Mesenchymal stem cell (in vitro differentiated cells and primary cell): ENCODE measurements around the gene BOD1.

ENCODE experiments used
- DNase-seq: peaks from one replicate; pipeline ENCODE4 v3.0.0-alpha.2; 2013
- H2AFZ ChIP-seq: one replicate; pipeline ENCODE4 v1.6.1; 2013; ENCODE audit warnings: low read depth, mild to moderate bottlenecking, control low read depth, inconsistent platforms, low read length, moderate library complexity
- H2AK5ac ChIP-seq: 2 replicates; pipeline ENCODE4 v1.6.1; 2013; ENCODE audit warnings: low read length, moderate library complexity, mild to moderate bottlenecking, inconsistent platforms; ENCODE audit not compliant: severe bottlenecking
- H2BK120ac ChIP-seq: one replicate; pipeline ENCODE4 v1.6.1; 2013; ENCODE audit warnings: low read depth, mild to moderate bottlenecking, inconsistent platforms, low read length, moderate library complexity
- H2BK12ac ChIP-seq, 2 experiments: one replicate each; pipeline ENCODE4 v1.6.1; 2013; ENCODE audit warnings: inconsistent platforms in 2 of 2, low read length in 2 of 2, mild to moderate bottlenecking in 2 of 2, moderate library complexity in 2 of 2, control low read depth in 1 of 2
- H2BK15ac ChIP-seq: one replicate; pipeline ENCODE4 v1.6.1; 2013; ENCODE audit warnings: mild to moderate bottlenecking, low read depth, inconsistent platforms; ENCODE audit not compliant: poor library complexity, severe bottlenecking
- H2BK5ac ChIP-seq: 2 replicates; pipeline ENCODE4 v1.6.1; 2013; ENCODE audit warnings: low read depth, mild to moderate bottlenecking, low read length, control low read depth, inconsistent platforms; ENCODE audit not compliant: poor library complexity, severe bottlenecking
- H3K14ac ChIP-seq, 2 experiments: one replicate each; pipeline ENCODE4 v1.6.1; 2013; ENCODE audit warnings: inconsistent platforms in 2 of 2, low read length in 2 of 2, control low read depth in 1 of 2, mild to moderate bottlenecking in 1 of 2, moderate library complexity in 1 of 2
- H3K18ac ChIP-seq, 2 experiments: one replicate each; pipeline ENCODE4 v1.6.1; 2013; ENCODE audit warnings: inconsistent platforms in 2 of 2, low read length in 2 of 2, control low read depth in 1 of 2, low read depth in 1 of 2, mild to moderate bottlenecking in 1 of 2
- H3K23ac ChIP-seq, 2 experiments: one replicate each; pipeline ENCODE4 v1.6.1; 2013; ENCODE audit warnings: inconsistent platforms in 2 of 2, low read length in 2 of 2, mild to moderate bottlenecking in 2 of 2, moderate library complexity in 2 of 2, control low read depth in 1 of 2
- H3K27ac ChIP-seq: 2 replicates; pipeline ENCODE4 v1.5.1; 2013; ENCODE audit warnings: mild to moderate bottlenecking, moderate library complexity, low read length, control low read depth, inconsistent platforms; ENCODE audit not compliant: poor library complexity, severe bottlenecking
- H3K27me3 ChIP-seq, 2 experiments: 2 replicates each; pipeline versions ENCODE4 v1.6.1 to v1.7.0; 2013; ENCODE audit warnings: low read length in 2 of 2, mild to moderate bottlenecking in 2 of 2, moderate library complexity in 2 of 2, control low read depth in 1 of 2, inconsistent platforms in 1 of 2; ENCODE audit not compliant: control insufficient read depth in 1 of 2, insufficient read depth in 1 of 2
- H3K36me3 ChIP-seq, 2 experiments: 2 replicates each; pipeline versions ENCODE4 v1.6.1 to v1.7.0; 2013; ENCODE audit warnings: low read length in 2 of 2, control low read depth in 1 of 2, inconsistent platforms in 1 of 2, low read depth in 1 of 2, mild to moderate bottlenecking in 1 of 2; ENCODE audit not compliant: insufficient read depth in 2 of 2, control insufficient read depth in 1 of 2
- H3K4ac ChIP-seq, 2 experiments: one replicate each; pipeline ENCODE4 v1.6.1; 2013; ENCODE audit warnings: inconsistent platforms in 2 of 2, low read length in 2 of 2, mild to moderate bottlenecking in 2 of 2, moderate library complexity in 2 of 2, control low read depth in 1 of 2, low read depth in 1 of 2
- H3K4me1 ChIP-seq: 2 replicates; pipeline ENCODE4 v1.6.1; 2013; ENCODE audit warnings: low read depth, low read length, control low read depth; ENCODE audit not compliant: control insufficient read depth, insufficient read depth
- H3K4me2 ChIP-seq: 2 replicates; pipeline ENCODE4 v1.6.1; 2013; ENCODE audit warnings: low read length, mild to moderate bottlenecking, inconsistent platforms; ENCODE audit not compliant: poor library complexity, severe bottlenecking
- H3K4me3 ChIP-seq, 2 experiments: 2 replicates each; pipeline versions ENCODE4 v1.5.1 to v1.7.0; 2013; ENCODE audit warnings: low read length in 2 of 2, mild to moderate bottlenecking in 2 of 2, control low read depth in 1 of 2, low read depth in 1 of 2; ENCODE audit not compliant: insufficient read depth in 1 of 2
- H3K79me1 ChIP-seq: replicated peaks from 2 replicates; pipeline ENCODE4 v1.6.1; 2013; ENCODE audit warnings: mild to moderate bottlenecking, control low read depth, low read length, inconsistent platforms; ENCODE audit not compliant: poor library complexity, severe bottlenecking
- H3K9ac ChIP-seq: 2 replicates; pipeline ENCODE4 v1.7.0; 2013; ENCODE audit warnings: mild to moderate bottlenecking, low read length, moderate library complexity
- H3K9me3 ChIP-seq: 2 replicates; pipeline ENCODE4 v1.7.0; 2013; ENCODE audit warnings: mild to moderate bottlenecking, low read length; ENCODE audit not compliant: control insufficient read depth
- H4K8ac ChIP-seq: one replicate; pipeline ENCODE4 v1.6.1; 2013; ENCODE audit warnings: inconsistent platforms, mild to moderate bottlenecking, low read length, moderate library complexity
- H4K91ac ChIP-seq: one replicate; pipeline ENCODE4 v1.6.1; 2013; ENCODE audit warnings: mild to moderate bottlenecking, low read length, inconsistent platforms
- WGBS: methylation state at CpG from one replicate; pipeline ENCODE4 v1.1.7; 2013; ENCODE audit warnings: mixed read lengths; 5-methylcytosine and 5-hydroxymethylcytosine counted together

The BOD1 gene

DNA sequence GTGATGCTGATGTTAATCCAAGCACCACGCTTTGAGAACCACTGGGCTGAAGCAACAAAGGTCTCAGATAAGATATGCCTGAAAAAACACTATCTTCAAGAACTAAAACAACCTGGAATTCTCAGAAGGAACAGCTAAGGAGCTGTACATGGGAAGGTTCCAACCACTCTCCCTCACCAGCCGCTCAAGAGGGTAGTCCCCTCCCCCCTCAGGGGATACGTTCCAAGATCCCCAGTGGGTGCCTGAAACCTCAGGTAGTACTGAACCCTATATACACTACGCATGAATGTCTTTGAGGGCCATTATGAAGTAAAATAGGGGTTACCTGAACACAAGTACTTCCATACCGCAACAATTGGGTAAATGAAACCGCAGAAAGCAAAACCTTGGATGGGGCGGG lies 1.9 kb downstream of the BOD1 start:
- peaks cover 10% of the 10 kb centered on the region for H3K4me1 ChIP-seq
- no peak overlapping the region for H3K14ac ChIP-seq

GRCh38 chr5:173613433-173614159 lies 2.9 kb downstream of the BOD1 start:
- H3K4me1 ChIP-seq, result peaks cover 10% of the 10 kb centered on the region
- H2BK5ac ChIP-seq, result no peak overlapping the region
- H2BK12ac ChIP-seq, result no peak overlapping the region
- peaks cover 10 to 54% of the 10 kb centered on the region in 2 experiments for H3K36me3 ChIP-seq
- H2AFZ ChIP-seq, result no peak overlapping the region
- H2BK120ac ChIP-seq, result no peak overlapping the region
- H4K8ac ChIP-seq, result no peak overlapping the region
- no peak overlapping the region for H3K14ac ChIP-seq
- no peak overlapping the region for H4K91ac ChIP-seq
- no peak for DNase-seq
- no peak overlapping the region for H3K23ac ChIP-seq
- H3K27me3 ChIP-seq, result no peaks in the 10 kb centered on the region
- H3K4me2 ChIP-seq, result no peak overlapping the region
- 91% methylated on average over 7 of the region's 8 CpGs for WGBS
- H3K9ac ChIP-seq, result no peak overlapping the region
- no peak overlapping the region for H2BK15ac ChIP-seq
- H3K27ac ChIP-seq, result no peak overlapping the region
- H3K4me3 ChIP-seq, result peak overlapping the region in 1 of 2 experiments; percentile 85
- H2AK5ac ChIP-seq, result no peak overlapping the region
- peaks cover 22% of the 10 kb centered on the region for H3K79me1 ChIP-seq
- H3K9me3 ChIP-seq, result no peaks in the 10 kb centered on the region
- H3K18ac ChIP-seq, result no peak overlapping the region
- H3K4ac ChIP-seq, result no peak overlapping the region

More for the DNA sequence above, 1.9 kb downstream of the BOD1 start:
- Histone ChIP-seq H3K23ac (no peak overlapping the region), H3K18ac (no peak overlapping the region), H2AFZ (no peak overlapping the region), H3K79me1 (peaks cover 16% of the 10 kb centered on the region), H3K4ac (no peak overlapping the region), H2AK5ac (no peak overlapping the region), H2BK5ac (no peak overlapping the region), H2BK15ac (no peak overlapping the region), H3K27me3 (no peaks in the 10 kb centered on the region), H4K91ac (no peak overlapping the region), H3K9me3 (no peaks in the 10 kb centered on the region), H3K27ac (no peak overlapping the region), H3K9ac (peak overlapping the region; percentile 93), H3K36me3 (peaks cover 10 to 45% of the 10 kb centered on the region in 2 experiments), H2BK120ac (no peak overlapping the region), H4K8ac (no peak overlapping the region), H3K4me3 (peak overlapping the region in 1 of 2 experiments; percentile 85), H3K4me2 (peak overlapping the region; percentile 49), H2BK12ac (no peak overlapping the region)
- WGBS, result 86% methylated on average over 6 of the region's 7 CpGs
- no peak for DNase-seq

- no peak overlapping the region for H3K27ac ChIP-seq
- H3K4me2 ChIP-seq, result no peak overlapping the region
- no peak overlapping the region for H3K18ac ChIP-seq
- peak; percentile 35 for DNase-seq
- peaks cover 9% of the 10 kb centered on the region for H3K4me1 ChIP-seq
- no peak overlapping the region for H4K8ac ChIP-seq
- H3K4ac ChIP-seq, result no peak overlapping the region
- H3K23ac ChIP-seq, result no peak overlapping the region
- peak overlapping the region; percentile 27 for H3K9ac ChIP-seq
- H2AK5ac ChIP-seq, result no peak overlapping the region
- H3K79me1 ChIP-seq, result peaks cover 25% of the 10 kb centered on the region
- no peak overlapping the region for H3K14ac ChIP-seq
- 89% methylated on average over 2 of the region's 3 CpGs for WGBS
- H4K91ac ChIP-seq, result no peak overlapping the region
- H2AFZ ChIP-seq, result no peak overlapping the region
- H3K27me3 ChIP-seq, result no peaks in the 10 kb centered on the region
- no peak overlapping the region for H2BK15ac ChIP-seq
- H3K4me3 ChIP-seq, result no peak overlapping the region
- H2BK5ac ChIP-seq, result no peak overlapping the region
- no peaks in the 10 kb centered on the region for H3K9me3 ChIP-seq
- H2BK120ac ChIP-seq, result no peak overlapping the region
- peaks cover 12 to 61% of the 10 kb centered on the region in 2 experiments for H3K36me3 ChIP-seq
- no peak overlapping the region for H2BK12ac ChIP-seq
Measured at GRCh38 chr5:173612948-173613347, 3.5 kb downstream of the BOD1 start.

GRCh38 chr5:173611706-173612105 lies 4.7 kb downstream of the BOD1 start:
- 97% methylated on average over 4 of the region's 4 CpGs for WGBS
- no peak overlapping the region for H2BK12ac ChIP-seq

More at GRCh38 chr5:173611706-173612105, 4.7 kb downstream of the BOD1 start:
- H3K4me1 ChIP-seq, result peaks cover 9% of the 10 kb centered on the region
- no peak overlapping the region for H4K8ac ChIP-seq
- no peak overlapping the region for H2BK5ac ChIP-seq
- H4K91ac ChIP-seq, result no peak overlapping the region
- H2BK120ac ChIP-seq, result no peak overlapping the region
- H2AK5ac ChIP-seq, result no peak overlapping the region
- H3K4me3 ChIP-seq, result no peak overlapping the region
- H3K9ac ChIP-seq, result no peak overlapping the region
- no peaks in the 10 kb centered on the region for H3K9me3 ChIP-seq
- H3K36me3 ChIP-seq, result peaks cover 16 to 73% of the 10 kb centered on the region in 2 experiments
- H3K23ac ChIP-seq, result no peak overlapping the region
- H3K79me1 ChIP-seq, result peaks cover 33% of the 10 kb centered on the region
- H3K18ac ChIP-seq, result no peak overlapping the region
- no peak overlapping the region for H3K4me2 ChIP-seq
- H3K27ac ChIP-seq, result no peak overlapping the region
- H3K14ac ChIP-seq, result no peak overlapping the region
- H2AFZ ChIP-seq, result no peak overlapping the region
- H2BK15ac ChIP-seq, result no peak overlapping the region
- no peaks in the 10 kb centered on the region for H3K27me3 ChIP-seq
- no peak for DNase-seq
- no peak overlapping the region for H3K4ac ChIP-seq
